Measurements from ENCODE around the gene KCNC1. TPM values are rescaled to one million over a fixed set of nuclear protein-coding genes. Genes with fewer than 3 reads are reported as not detected.

The KCNC1 gene
- total and polyA plus RNA-seq, 2 of the 4 experiments (the other 2 are of a cell fraction) = 0.03 TPM; not detected in 1

- no peak for TF ChIP-seq CTCF (conservative IDR thresholded peaks at IDR 0.05; ENCODE audit: low read depth, low read length)
Observed at GRCh38 chr11:17719028-17719937, 15.3 kb upstream of the KCNC1 start, which contains the start of gene MYOD1 (continued).
